ENCODE measurements around the gene RNF126. TPM values are rescaled to one million over a fixed set of nuclear protein-coding genes. Genes with fewer than 3 reads are reported as not detected.

Gene RNF126
- total RNA-seq, 1 donor from 2014 or later = 32.9 TPM

DNA sequence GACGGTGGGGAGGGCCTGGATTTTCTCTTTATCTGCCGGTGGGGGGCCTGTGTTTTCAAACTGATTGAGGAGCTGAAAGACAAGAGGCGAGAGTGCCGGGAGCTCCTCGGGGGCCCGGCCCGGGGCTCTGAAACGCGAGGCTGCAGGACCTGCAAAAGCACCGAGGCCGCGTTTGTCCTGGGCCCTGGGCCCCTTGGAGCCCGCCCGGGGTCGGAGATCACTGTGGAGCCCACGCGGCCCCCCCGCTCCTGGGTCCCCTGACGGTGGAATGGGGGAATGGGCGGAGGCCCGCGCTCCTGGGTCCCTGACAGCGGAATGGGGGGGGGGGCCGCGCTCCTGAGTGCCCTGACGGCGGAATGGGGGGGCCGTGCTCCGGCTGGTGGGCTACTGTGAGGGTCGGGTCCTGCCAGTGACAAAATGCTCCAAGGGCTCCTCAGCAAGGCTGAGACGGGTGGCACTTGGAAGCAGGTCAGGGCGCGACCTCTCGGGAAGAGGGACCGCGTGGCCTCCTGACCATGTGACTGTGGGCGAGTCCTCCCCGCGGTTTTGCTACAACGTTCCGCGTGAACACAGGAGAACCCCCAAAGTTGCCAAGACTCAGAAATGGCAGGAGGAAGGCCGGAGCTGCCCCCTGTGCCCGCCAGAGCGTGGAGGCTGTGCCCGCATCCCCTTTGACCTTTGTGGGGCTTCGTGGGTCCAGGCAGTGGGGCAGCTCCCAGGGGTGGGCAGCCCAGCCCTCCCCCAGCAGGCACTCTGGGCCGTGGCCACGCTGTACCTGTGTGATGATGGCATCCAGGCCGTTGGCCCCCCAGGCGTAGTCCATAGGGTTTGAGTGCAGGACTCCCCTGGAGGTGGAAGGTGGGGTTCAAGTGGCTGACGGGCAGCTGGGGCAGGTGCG lies 13.9 kb downstream of the RNF126 start:
- Histone ChIP-seq H3K4me3 (no peak overlapping the region), H3K36me3 (peaks cover 74% of the 10 kb centered on the region), H3K4me1 (no peaks in the 10 kb centered on the region), H3K27ac (no peak overlapping the region), H3K27me3 (no peaks in the 10 kb centered on the region), H3K9me3 (no peaks in the 10 kb centered on the region)
- TF ChIP-seq, protein P1, sequence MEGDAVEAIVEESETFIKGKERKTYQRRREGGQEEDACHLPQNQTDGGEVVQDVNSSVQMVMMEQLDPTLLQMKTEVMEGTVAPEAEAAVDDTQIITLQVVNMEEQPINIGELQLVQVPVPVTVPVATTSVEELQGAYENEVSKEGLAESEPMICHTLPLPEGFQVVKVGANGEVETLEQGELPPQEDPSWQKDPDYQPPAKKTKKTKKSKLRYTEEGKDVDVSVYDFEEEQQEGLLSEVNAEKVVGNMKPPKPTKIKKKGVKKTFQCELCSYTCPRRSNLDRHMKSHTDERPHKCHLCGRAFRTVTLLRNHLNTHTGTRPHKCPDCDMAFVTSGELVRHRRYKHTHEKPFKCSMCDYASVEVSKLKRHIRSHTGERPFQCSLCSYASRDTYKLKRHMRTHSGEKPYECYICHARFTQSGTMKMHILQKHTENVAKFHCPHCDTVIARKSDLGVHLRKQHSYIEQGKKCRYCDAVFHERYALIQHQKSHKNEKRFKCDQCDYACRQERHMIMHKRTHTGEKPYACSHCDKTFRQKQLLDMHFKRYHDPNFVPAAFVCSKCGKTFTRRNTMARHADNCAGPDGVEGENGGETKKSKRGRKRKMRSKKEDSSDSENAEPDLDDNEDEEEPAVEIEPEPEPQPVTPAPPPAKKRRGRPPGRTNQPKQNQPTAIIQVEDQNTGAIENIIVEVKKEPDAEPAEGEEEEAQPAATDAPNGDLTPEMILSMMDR (IDR thresholded peaks at IDR 0.05) = no peak
- intact Hi-C loops (cut with DNase I) = no loop called here
- DNase-seq (no peak), ATAC-seq (no peak)

GRCh38 chr19:648305-648704 lies 14.7 kb downstream of the RNF126 start:
- no peak overlapping the region for H3K4me3 ChIP-seq
- no peak overlapping the region for H3K27ac ChIP-seq
- DNase-seq (no peak), ATAC-seq (no peak)
- H3K27me3 ChIP-seq = no peaks in the 10 kb centered on the region
- H3K4me1 ChIP-seq = no peaks in the 10 kb centered on the region
- intact Hi-C loops (cut with DNase I) = no loop called here
- H3K9me3 ChIP-seq = no peaks in the 10 kb centered on the region
- peaks cover 68% of the 10 kb centered on the region for H3K36me3 ChIP-seq
- TF ChIP-seq, protein P1 (IDR thresholded peaks at IDR 0.05) = no peak

- no peak overlapping the region for H3K4me3 ChIP-seq
- H3K9me3 ChIP-seq = no peaks in the 10 kb centered on the region
- ATAC-seq (no peak), DNase-seq (no peak)
- H3K36me3 ChIP-seq = peaks cover 68% of the 10 kb centered on the region
- no peaks in the 10 kb centered on the region for H3K4me1 ChIP-seq
- no peak overlapping the region for H3K27ac ChIP-seq
- intact Hi-C loops (cut with DNase I) = no loop called here
- no peaks in the 10 kb centered on the region for H3K27me3 ChIP-seq
- TF ChIP-seq, protein P1 (IDR thresholded peaks at IDR 0.05) = no peak
Observed at GRCh38 chr19:647566-648284, 15.3 kb downstream of the RNF126 start.

DNA sequence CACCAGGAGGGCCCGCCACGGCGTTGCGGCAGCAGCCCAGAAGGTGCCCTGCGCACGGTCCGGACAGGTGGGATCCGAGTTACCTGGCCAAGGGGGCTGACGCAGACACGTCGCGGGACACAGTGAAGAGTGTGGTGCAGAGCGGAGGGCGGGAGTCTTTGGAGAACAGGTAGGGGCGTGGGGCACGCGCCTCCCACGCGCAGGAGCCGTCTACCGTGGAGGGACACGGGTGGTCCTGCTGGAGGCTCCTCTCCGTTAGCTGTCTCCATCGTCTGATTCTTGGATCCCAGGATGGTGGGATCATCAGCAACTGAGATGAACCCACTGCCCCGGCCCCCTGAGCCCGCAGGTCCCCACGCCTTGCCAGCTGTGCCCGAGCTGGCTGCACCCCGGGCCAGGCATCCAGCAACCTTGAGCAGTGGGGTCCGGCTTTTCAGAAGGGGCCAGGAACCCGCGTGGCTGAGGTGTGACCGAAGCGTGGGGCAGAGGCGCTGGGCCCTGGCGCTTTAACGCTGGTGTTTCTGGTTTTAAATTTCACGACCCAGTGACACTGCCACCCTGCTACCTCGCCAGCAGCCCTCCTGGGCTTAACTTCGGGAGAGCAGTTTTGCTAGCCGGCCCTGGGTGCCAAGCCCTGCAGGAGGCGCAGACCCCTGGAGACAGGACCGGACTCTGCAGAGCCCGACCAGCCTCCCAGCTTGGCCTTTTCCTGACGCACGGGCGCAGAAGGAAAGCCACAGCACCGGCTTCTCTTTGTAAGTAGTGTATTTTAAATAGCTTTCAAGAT lies 16.0 kb downstream of the RNF126 start:
- DNase-seq = no peak
- peaks cover 61% of the 10 kb centered on the region for H3K36me3 ChIP-seq
- ATAC-seq = no peak
- H3K9me3 ChIP-seq = no peaks in the 10 kb centered on the region
- no peak overlapping the region for H3K4me3 ChIP-seq
- TF ChIP-seq, protein P1 (IDR thresholded peaks at IDR 0.05) = no peak
- no peak overlapping the region for H3K27ac ChIP-seq
- intact Hi-C loops (cut with DNase I) = no loop called here
- no peaks in the 10 kb centered on the region for H3K27me3 ChIP-seq
- no peaks in the 10 kb centered on the region for H3K4me1 ChIP-seq

DNA sequence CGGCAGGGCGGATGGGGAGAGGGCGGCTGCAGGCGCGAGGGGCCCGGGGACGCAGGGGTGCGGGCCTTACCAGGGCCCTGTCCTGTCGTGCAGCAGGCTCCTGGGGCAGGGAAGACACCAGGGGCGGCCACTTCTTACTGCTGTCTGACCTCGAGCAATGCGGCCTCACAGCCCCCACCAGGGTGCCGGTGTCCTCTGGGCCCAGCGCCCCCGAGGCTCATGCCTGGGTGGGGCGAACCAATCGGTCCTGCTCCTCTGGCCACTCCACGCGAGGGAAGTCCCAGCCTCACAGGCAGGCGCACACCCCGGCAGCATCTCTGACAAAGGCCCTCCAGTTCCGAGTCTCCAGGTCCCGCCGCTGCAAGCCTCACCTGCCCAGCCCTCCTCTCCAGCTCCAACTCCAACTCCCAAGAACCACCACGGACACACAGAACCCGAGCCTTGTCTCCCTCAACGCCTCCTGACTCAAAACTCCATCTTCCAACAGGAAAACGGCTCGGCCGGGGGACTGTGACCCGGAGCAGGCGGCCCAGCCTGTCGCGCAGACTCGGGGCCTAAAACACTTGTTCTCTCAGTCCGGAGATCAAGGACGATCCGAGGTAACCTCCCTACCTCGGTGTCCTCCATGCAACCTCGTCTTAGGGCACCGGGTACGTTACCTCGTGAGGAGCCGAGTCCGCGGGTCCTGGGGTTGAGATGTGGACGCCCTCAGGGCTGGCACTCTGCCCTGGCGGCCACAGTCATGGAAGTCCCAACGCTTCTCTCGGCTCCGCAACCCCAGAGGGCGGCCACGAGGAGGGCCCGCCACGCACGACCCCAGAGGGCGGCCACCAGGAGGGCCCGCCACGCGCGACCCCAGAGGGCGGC lies 16.9 kb downstream of the RNF126 start:
- ATAC-seq (no peak), DNase-seq (no peak)
- Histone ChIP-seq H3K27ac (no peak overlapping the region), H3K9me3 (no peaks in the 10 kb centered on the region), H3K27me3 (no peaks in the 10 kb centered on the region), H3K4me1 (no peaks in the 10 kb centered on the region), H3K36me3 (peaks cover 53% of the 10 kb centered on the region), H3K4me3 (no peak overlapping the region)
- intact Hi-C loops (cut with DNase I) = no loop called here
- TF ChIP-seq, protein P1 (IDR thresholded peaks at IDR 0.05) = no peak
